NK-92 treated with Interleukin-12 subunit alpha and Interleukin-12 subunit beta, amount 100 ng/mL, for 24 hours (cell line): ENCODE data around the gene CRABP2.

Experiments
- DNase-seq: peaks from one replicate; lab custom pipeline; 2025; lab: John Stamatoyannopoulos, UW

The CRABP2 gene

DNA sequence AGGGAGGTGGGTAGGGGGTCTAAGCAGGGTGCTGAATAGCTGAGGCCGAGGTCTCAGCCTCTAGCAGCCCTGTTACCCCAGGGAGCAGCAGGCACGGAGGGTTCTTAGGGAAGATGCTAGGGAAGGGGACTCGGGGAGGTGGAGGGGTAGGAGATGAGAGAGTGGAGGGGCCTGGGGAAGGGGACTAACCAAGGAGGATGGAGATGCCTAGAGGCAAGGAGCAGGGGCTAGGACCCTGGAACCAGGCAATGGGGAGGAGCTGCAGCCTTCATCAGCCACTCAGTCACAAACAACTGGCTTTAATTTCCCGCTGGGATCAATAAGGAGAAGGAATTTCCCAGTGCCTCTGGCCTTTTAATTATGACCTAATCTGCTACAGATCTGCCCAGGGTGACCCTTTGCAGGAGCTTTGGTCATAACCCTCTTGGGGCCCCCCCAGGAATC, 2.9 kb upstream of the CRABP2 start:
- no peak for DNase-seq

DNA sequence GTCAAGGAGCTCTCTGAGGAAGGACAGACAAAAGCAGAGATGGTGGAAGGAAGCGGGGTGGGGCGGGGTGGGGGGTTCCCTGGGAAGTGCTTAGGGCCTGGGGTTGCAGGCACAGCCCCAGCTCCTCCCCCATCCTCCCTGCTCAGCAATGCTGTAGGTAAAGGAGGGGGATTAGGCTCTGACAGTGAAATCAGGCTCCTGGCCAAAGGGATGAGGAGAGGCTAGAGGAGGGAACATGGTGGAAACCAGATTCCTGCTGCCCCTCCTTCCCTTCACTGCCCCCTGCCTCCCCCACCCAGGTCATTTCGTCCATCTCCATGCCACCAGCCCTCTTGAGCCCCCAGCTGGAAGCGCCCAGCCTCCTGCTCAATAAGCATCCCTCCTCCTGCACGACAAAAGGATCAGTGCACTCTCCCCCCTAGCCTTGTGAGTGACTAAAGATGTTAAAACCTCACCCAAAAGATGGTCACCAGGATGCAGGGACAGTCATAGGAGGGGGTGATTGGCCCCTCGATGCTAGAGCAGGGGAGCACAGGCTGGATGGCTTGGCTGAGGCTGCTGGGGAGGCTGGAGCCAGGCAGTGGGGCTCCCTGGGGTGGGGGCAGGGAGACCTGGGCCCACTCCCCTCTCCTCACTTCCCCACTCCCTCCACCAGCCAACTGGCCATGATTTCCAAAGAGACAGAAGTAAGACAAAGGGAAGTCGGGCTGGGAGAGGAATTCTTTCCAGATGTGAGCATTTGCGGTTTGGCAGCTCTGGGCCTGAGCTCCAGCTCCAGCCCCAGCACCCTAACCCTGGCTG, 2.2 kb upstream of the CRABP2 start:
- DNase-seq = no peak

DNA sequence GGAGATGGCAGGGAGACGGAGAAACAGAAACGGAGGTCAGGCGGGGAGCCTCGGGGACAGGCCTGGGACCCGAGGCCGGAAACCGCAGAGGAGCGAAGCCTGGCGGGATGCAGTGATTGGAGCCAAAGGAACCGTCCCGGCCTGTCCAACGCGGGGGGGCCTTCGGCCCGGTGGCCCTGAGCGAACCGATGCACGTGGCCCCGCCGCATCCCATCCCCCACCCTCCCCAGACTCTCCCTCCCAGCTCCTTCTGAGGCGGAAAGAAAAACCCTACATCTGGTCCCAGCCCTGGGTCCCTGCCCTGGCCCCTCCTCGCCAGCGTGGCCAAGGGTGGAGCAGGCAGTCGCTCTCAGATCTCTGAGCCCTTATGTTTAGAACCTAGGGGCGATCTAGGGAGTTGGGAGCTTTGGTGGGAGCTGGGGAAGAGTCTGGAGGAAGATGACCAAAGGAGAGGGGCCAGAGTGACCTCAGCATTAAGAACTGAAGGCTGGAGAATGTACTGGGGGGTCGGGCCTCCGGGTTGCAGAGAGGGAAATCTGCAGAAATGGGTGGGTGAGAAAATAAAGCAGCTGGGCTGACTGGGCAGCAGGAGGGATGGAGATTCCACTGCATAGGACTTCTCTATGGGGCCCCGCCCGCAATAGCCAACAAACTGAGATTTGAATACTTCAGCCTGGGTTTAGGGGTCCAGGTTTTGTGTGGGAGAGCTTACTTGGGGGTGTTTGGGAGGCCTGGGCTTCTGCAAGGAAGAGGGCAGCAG, 1.5 kb upstream of the CRABP2 start:
- DNase-seq = no peak

DNA sequence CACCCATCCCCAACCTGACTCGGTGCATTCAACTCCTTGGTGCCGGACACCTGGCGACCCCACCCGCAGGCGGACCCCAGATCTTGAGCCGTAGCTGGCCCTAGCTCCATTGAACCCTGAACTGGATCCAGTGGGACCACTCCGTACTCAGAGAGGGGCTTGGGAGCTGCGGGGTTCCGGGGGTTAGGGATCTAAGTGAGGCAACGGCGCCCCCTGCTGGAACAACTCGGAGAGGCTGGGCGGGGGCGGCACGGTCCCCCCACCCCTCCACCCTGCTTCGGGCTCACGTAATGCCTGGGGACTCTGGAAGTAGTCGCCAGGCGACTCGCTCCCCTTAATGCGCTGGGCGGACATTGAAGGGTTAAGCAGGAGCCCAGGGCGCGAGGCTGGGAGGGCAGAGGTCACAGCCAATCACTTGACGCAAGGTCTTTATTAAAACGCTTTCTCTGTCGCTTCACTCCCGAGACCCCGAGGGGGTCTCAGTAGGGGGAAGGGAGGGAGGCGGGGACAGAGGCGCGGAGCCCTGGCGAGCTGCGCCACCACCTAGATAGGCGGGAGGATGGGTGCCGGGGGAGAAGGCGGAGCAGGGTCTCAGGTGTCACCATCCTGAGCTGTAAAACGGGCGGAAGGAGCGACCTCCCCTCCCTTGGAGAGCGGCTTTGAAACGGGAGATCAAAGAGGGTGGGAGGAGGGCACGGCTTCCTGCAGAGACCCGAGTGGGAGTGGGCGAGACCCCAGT, 704 bp upstream of the CRABP2 start:
- DNase-seq = no peak

DNA sequence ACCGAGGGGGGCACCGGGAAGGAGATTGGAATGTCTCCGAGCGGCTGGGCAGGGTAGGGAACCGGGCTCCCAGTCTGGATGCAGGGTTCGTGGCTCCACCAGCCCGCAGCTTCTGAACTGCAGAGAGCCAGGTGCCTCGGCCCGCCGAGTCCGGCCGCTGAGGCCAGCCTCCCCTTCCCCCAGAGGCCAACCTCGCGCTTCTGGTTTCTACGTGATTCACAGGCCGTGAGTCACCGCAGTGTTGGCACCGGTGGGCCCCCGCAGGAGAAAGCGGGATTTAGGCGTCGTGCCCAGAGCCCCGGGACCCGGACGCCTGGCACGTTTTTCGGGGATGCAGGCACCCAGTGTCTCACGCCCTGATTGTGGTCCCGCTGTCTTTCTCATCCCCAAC, 458 bp downstream of the CRABP2 start:
- DNase-seq = no peak

DNA sequence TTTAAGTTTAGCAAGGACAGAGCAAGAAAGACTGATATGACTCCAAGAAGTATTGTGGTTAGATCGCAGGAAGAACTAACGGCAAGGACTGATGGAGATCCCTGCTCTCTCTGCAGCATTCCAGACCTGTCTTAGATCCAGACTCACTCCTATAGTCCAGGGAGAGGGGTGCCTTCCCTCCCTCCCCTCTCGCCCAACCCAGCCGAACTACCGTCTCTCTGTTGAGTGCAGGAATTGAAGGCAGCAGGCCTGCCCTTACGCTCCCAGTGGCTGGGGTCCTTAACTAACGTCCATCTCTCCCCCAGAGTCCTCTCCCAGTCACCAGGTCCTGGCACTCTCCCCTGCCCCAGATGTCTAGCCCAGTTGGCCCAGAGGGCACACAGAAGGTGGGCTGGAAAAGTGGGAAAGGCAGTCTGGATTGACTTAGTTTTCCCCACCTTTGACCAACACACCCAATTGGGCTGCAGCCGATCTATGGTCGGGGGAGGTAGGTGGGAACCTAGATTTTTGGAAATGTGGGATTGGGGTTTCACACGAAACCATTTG, 1.1 kb downstream of the CRABP2 start:
- no peak for DNase-seq

DNA sequence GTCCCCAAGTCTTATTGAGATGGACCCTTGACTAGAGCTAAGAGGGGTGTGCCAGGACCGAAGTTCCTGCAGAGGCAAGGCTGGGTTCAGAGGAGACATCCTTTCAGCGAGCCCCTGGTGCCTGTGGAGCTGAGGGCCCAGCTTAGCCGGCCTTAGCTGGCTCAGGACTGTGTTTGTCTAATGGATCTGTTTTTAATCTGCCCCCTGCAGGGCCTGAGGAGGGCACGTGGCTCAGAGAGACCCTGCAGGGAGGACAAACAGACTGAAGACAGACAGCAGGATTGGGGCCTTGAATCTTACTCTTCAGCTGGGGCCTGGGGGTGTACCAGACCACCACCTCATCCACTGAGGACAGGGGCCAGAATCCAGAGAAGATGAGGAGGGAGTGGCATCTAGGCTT, 1.6 kb downstream of the CRABP2 start:
- no peak for DNase-seq

DNA sequence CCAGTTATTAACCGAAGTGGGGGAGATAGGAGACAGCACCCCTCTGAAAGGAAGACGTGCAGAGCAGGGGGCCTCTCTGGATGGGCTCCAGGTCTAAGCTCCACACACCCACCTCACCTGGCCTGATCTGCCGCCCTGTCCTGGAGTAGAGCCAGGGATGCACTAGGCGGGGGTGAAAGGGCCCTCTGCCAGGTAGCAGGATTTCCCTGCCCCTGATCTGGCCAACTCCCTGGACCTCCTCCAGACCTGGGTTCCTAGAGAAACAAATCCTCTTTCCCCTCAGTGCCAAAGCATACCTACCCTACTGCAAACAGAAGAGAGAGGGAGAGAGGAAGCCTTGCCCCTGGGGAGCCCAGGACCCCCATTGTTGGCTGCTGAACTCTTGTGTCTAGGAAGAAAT, 2.0 kb downstream of the CRABP2 start:
- DNase-seq = no peak

DNA sequence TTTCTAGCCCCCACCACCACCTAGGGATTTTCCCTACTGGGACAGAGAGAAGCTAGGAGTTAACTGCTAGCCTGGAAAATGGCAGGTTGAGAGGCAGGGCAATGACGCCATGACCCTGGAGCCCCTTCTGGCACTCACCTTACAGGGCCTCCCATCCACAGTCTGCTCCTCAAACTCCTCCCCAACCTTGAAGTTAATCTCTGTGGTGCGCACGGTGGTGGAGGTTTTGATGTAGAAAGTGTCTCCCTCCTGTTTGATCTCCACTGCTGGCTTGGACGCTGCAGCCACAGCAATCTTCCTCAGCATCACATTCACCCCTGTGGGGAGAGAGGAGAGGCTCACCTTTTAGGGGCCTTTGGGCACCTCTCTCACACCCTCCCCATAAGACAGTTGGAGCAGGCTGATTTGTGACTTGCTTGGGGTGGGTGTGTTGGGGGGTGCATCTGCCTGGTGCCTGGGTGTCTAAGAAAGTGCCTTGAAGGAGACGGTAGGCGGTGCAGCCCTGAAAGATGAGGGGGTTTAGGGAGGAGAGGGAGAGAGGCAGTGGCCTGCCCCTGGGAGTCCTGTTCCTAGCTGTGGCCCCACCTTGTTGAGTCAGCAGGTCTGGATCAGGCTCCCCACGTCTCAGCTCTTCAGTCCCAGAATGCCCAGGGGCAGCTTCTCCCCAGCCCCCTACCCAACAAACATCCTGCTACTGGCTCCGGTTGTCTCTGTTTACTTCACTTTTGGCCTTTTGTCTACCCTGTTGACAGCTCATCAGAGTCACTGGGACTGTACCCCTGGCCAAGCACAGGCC, 4.4 kb downstream of the CRABP2 start:
- no peak for DNase-seq

DNA sequence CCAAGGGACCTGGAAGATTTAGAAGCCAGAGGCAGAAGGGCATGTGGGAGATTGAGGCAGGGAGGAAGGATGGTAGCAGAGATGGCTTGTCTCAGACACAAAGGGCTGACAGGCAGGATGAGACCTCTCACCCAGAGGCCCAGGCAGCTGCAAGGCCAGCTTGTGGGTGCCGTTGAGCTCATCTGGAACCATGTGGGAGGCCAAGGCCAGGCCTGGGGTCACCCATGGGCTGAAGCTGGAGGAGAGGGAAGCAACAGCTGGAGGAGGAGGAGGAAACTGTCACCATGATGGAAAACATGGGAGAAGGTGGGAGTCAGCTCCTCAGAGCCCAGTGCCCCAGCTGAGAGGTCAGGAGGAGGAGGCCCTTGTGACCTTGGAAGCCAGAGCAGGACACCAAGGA, 6.4 kb downstream of the CRABP2 start:
- DNase-seq = no peak

DNA sequence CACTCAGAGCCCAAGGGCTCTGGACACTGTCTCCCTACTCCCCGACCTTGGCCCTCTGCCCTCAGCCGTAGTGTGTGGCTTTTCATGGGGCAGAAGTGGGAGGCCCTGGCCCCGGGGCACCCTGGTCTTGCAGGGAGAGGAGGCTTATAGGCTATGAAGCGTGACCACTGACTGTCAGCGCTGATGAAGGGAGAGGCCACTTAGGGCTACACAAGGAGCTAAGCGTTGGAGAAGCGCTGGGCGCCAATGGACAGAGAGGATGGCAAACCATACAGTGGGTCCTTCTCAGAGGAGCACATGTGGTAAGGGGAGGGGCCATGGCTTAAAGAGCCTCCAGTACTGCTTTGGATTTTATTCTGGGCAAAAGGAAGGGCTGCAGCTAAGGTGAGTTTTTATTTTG, 7.9 kb downstream of the CRABP2 start:
- no peak for DNase-seq

DNA sequence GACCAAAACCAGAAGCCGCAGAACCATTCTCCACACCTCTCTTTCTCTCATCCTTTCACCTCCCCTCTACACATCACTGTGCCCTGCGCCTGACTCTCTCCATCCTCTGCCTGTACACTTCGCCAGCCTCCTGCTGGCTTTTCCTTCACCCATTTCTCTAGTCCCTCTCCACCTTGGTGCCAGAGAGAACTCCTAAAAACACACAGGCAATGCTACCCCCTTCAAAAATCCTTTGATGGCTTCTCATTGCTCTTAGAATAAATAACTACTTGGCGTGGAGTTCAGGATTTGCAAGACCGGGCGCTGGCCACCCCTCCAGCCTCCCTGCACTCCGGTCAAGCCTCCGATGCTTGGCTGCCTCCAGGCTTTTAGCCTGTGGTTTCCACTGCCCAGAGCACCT, 8.6 kb downstream of the CRABP2 start:
- no peak for DNase-seq

DNA sequence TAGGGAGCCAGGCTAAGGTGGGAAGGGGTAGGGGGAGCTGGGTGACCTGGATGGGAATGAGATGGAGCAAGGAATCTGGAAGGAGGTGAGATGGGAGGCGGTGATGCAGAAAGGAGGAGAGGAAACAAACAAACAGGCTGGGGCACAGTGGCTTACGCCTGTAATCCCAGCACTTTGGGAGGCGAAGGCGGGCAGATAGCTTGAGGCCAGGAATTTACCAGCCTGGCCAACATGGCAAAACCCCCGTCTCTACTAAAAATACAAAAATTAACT, 10.8 kb downstream of the CRABP2 start:
- no peak for DNase-seq

DNA sequence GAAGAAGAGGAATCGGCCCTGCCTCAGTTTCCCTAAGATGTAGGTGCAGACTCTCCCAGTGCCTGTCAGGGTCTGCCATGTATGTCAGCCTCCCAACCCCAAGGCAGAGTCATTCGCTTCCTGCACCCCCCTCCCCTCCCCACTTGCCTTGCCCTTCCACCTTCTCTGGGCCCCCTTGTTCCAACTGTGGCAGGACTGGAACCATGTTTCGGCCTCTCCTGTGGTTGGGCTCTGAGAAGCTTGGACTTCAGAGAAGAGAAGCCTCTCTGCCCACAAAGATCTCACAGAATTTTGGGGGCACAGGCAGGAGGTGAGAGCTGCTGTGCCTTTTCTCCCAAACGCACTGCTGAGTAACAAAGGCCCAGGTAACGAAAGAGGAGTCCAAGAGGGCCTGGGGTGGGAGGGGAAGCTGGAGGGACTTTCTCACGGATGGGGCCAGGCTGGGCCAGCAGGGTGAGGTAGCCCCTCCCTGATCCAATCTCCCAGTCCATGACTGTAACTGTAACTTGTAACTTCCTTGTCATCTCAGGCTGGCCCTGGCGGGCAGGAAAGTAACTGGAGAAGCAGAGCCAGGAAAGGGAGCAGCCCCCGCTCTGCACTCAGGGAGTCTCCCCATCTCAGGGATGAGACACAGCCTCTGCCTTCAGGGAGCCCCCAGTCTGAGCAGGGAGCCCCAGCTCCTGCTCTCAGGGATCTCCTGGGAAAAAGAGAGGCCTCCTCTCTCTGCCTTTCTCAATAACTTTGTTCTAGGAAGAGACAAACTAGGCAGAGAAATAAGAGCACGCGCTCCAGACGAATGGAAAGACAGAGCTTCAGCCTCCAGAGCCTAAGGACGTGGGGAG, 11.3 kb downstream of the CRABP2 start:
- DNase-seq = no peak

DNA sequence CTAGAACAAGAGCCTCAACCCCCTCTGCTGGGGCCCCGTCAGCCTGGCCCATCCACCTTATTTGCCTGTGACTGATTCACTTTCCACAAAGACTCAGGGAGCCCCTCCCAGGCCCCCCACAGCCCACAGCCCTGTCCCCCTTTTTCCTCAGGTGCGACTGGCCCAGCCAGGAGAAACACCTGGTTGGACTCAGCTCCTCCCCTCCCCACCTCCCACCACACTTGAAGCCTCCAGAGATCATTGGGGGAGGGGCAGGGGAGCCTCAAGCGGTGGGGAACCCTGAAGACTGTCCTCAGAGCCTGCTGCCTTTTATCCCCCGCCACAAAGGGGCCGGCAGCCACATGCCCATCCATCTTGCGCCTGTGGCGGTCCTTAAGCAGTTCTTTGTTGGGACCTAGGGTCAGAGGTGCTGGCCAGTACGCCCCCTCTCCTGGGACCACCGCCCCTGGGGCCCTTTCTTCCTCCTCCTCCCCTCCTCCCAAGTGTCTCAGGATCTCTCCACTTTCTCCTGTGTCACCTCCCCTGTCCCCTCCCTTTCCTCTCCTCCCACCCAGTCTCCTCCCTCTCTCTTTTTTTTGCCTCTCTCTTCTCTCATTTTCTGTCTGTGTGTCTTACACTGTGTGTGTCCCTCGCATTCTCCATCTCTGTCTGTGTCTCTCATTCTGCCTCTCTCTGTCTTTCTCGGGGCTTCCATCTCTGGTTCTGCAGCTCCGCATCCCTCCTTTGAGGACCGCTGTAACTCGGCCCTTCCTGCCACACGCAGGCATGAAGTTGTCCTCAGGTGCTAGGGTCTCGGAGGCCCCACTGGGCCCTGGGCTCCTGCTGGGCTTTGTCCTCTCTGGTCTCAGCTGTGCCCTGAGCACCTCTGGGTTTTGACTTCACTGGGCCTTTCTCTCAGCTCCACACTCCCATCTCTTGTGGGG, 12.2 kb downstream of the CRABP2 start:
- no peak for DNase-seq

DNA sequence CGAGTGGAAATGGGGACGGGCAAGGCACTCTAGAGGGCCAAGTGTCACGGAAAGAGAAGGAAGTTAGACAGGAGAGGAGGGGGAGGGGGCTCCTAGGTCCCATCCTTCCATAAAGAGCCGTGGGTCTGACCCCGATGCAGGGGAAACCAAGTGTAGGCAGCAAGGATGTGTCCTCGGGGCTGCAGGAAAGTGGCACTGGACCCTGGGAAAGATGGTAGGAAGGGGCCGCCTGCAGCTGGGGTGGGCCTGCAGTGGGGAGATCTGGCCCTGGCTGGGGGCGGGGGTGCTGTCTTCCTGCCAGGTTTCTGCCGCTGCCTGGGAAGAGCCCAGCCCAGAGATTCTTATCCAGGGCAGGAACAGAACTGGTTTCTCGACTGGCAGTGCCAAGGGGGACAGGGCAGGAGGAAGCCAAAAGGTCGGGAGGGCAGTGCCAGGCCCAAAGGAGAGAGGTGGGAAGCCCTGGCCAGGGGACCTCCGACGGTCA, 12.9 kb downstream of the CRABP2 start:
- no peak for DNase-seq

DNA sequence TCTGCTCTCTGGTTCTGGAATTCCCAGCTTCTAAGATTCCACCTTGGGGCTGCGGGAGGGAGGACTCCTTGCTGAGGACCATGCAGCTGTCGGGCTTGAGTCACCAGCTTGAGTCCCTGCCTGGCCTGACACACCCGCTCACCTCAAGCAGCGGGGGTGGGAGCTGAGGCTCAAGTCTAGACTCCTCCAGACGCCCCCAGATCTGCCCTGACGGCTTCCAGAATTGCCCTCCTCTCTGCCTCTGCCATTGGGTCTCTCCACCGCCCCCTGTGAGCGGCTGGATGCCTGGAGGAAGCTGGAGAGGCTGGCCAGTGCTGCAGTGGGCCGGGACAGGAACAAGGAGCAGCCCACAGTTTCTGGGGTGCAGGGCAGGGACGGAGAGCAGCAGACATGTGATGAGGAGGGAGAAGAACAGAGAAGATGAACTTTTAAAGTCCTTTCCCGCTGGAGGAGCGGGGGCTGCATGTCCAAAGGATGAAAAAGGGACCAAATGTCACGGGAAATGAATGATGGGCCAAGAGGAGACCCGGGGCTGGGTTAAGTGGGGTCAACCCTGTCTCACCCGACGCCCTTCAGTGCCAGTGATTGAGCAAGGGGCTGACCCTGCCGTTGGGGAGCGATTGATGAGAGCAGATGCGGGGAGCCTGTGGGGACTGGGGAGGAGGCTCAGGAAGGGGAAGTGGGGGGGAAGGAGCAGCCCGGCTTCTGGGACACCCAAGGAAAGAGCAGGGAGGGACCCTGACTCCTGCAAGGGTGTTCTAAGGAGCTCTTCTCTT, 13.5 kb downstream of the CRABP2 start:
- no peak for DNase-seq

DNA sequence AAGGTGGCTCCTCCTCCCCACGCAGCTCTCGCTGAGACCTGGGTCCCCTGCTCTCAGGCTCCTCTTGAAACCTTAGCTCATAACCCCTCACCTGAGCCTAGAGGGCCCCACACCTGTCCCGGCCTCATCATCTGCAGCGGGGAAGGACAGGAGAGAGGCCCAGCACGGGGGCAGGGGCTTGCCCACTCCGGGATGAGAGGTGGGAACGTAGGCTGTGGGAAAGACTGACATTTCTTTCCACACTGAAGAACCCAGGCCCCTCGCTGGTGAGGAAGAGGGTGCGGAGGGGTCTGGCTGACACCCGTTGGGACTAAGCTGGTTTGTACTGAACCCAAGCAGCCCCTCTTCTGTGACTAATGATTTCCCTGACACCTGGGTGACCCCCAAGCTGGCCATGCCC, 14.2 kb downstream of the CRABP2 start:
- no peak for DNase-seq

DNA sequence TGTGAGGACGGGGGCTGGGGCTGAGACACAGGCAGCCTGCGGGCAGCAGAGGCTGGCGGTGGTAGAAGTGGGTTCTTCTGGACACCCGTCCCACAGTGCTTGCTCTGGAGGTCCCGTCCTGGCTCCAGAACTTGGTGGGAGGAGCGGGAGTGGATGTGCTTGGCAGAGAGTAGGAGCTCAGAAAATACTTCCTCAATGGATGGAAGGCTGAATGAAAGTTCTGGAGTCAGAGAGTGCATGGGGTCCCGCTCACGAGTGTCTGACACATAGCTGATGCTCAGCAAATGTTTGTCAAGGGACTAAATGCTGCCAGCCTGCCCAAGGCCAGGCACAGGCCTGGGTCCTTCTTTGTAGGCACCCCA, 14.7 kb downstream of the CRABP2 start:
- no peak for DNase-seq
